Natural killer cell (primary cell): Measurements from ENCODE around the gene RND1. TPM values are rescaled to one million over a fixed set of nuclear protein-coding genes. Genes with fewer than 3 reads are reported as not detected.

Experiments used
- ATAC-seq, 3 donors: fragments of 150-1000 bp in 2 of 3; fragments of 200-7000 bp in 1 of 3; cut with Tn5 transposase; 1 replicate in 1 of 3; 2 replicates in 2 of 3; pipeline ENCODE4 v1.10.0; 2021; ENCODE audit warnings: mild to moderate bottlenecking in 2 of 3, moderate library complexity in 2 of 3
- DNase-seq, 2 donors: peaks; one replicate each; pipeline versions ENCODE4 v3.0.0 to v3.0.0-alpha.2; 2013 to 2021; ENCODE audit warnings: mixed read lengths in 1 of 2
- H3K27ac ChIP-seq: one replicate; pipeline ENCODE4 v1.5.1; 2013; ENCODE audit warnings: mild to moderate bottlenecking, low read length
- H3K27me3 ChIP-seq: one replicate; pipeline ENCODE4 v1.6.1; 2013; ENCODE audit warnings: low read length; ENCODE audit not compliant: control insufficient read depth, insufficient read depth
- H3K36me3 ChIP-seq: one replicate; pipeline ENCODE4 v1.6.1; 2013; ENCODE audit warnings: low read length; ENCODE audit not compliant: control insufficient read depth, insufficient read depth
- H3K4me1 ChIP-seq: one replicate; pipeline ENCODE4 v1.6.1; 2013; ENCODE audit warnings: low read length; ENCODE audit not compliant: control insufficient read depth, insufficient read depth
- H3K4me3 ChIP-seq: one replicate; pipeline ENCODE4 v1.5.1; 2013; ENCODE audit warnings: low read length
- H3K9me3 ChIP-seq: one replicate; pipeline ENCODE4 v1.6.1; 2013; ENCODE audit warnings: low read length; ENCODE audit not compliant: control insufficient read depth, insufficient read depth
- H3K27ac Mint-ChIP-seq, 2 donors: one replicate each; pipeline ENCODE4 v1.8.0; 2022; ENCODE audit warnings: mild to moderate bottlenecking in 2 of 2, mixed read lengths in 2 of 2, moderate library complexity in 1 of 2
- H3K27me3 Mint-ChIP-seq, 2 donors: one replicate each; pipeline ENCODE4 v1.8.0; 2022; ENCODE audit warnings: low read depth in 2 of 2, mixed read lengths in 2 of 2
- H3K36me3 Mint-ChIP-seq: one replicate; pipeline ENCODE4 v1.8.0; 2022; ENCODE audit warnings: mixed read lengths
- H3K4me1 Mint-ChIP-seq, 2 donors: one replicate each; pipeline ENCODE4 v1.8.0; 2022; ENCODE audit warnings: mixed read lengths in 2 of 2
- H3K4me3 Mint-ChIP-seq: one replicate; pipeline ENCODE4 v1.8.0; 2022; ENCODE audit warnings: mild to moderate bottlenecking, moderate library complexity, mixed read lengths
- H3K9me3 Mint-ChIP-seq, 2 donors: one replicate each; pipeline ENCODE4 v1.8.0; 2022; ENCODE audit warnings: mixed read lengths in 2 of 2
- WGBS: methylation state at CpG from one replicate; pipeline ENCODE4 v1.1.7; 2013; ENCODE audit warnings: missing lambda C conversion rate; ENCODE audit not compliant: insufficient coverage; 5-methylcytosine and 5-hydroxymethylcytosine counted together
- intact Hi-C: fragments of 100-400 bp; cut with micrococcal nuclease; formaldehyde crosslinking; loops from one replicate; pipeline ENCODE4 v1.14.2; 2022
- total RNA-seq, 4 donors: library from RNA; stranded (reverse); fragments of 120-200 nt in 1 of 4; gene quantifications; one replicate each; pipeline versions ENCODE4 v1.2.3 to v1.2.4, GENCODE V29; 2013 to 2022
- TF ChIP-seq, protein P1 (sequence below): fragments of 200-600 bp; IDR thresholded peaks from one replicate; pipeline ENCODE4 v1.8.0; 2022; ENCODE audit warnings: antibody characterized with exemption

Gene RND1
- total RNA-seq, 3 donors from 2014 or later (not counting 1 experiment from before 2014, with no cell fraction given): 1.7 to 6.8 (median 5.6) TPM

DNA sequence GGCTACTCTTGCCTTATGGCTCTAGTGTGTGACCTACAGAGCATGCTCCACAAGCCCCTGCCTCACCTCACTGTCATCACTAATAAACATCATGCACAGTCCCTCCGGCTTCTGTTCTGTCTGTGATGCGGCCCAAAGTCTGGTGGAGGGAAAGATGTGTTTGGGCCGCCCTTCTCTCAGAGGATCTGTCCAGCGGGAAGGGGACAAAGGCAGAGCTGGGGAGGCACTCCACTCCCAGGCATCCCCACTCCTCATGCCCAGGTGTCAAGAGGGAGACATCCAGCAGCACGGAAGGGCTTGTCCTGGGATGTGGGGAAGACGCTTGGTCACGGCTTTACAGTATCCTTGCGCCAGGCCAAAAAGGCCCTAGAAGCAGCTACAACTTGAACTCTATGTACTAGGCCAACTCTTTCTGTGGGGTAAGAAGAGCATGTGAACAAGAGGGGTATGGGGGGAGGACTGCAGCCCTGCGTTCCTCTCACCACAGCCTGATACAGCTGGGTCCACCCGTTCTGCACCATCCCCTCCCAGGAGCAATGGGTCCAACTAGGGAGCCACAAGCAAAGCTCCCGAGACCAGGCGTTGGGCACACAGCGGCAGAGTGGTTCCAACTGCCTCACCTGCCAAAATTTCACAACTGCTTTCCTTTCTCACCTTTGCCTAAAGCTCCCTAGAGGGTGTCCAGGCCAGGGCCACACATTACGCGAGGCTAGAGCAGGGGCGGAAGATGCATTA is 36.7 kb downstream of the RND1 start:
- Histone ChIP-seq H3K9me3 (no peaks in the 10 kb centered on the region), H3K36me3 (peaks cover 57% of the 10 kb centered on the region), H3K27me3 (no peaks in the 10 kb centered on the region), H3K4me1 (no peaks in the 10 kb centered on the region), H3K27ac (no peak overlapping the region), H3K4me3 (no peak overlapping the region)
- H3K27me3 Mint-ChIP-seq: no peaks in the 10 kb centered on the region
- 96% methylated on average over 13 of the region's 16 CpGs for WGBS
- H3K4me3 Mint-ChIP-seq: no peak overlapping the region
- H3K9me3 Mint-ChIP-seq: no peaks in the 10 kb centered on the region
- peaks cover 20% of the 10 kb centered on the region for H3K36me3 Mint-ChIP-seq
- intact Hi-C loops: no loop called here
- TF ChIP-seq, protein P1, sequence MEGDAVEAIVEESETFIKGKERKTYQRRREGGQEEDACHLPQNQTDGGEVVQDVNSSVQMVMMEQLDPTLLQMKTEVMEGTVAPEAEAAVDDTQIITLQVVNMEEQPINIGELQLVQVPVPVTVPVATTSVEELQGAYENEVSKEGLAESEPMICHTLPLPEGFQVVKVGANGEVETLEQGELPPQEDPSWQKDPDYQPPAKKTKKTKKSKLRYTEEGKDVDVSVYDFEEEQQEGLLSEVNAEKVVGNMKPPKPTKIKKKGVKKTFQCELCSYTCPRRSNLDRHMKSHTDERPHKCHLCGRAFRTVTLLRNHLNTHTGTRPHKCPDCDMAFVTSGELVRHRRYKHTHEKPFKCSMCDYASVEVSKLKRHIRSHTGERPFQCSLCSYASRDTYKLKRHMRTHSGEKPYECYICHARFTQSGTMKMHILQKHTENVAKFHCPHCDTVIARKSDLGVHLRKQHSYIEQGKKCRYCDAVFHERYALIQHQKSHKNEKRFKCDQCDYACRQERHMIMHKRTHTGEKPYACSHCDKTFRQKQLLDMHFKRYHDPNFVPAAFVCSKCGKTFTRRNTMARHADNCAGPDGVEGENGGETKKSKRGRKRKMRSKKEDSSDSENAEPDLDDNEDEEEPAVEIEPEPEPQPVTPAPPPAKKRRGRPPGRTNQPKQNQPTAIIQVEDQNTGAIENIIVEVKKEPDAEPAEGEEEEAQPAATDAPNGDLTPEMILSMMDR: no peak
- no peak overlapping the region for H3K27ac Mint-ChIP-seq
- ATAC-seq: no peak
- DNase-seq: no peak
- peaks cover 0 to 15% of the 10 kb centered on the region in 2 donors for H3K4me1 Mint-ChIP-seq

DNA sequence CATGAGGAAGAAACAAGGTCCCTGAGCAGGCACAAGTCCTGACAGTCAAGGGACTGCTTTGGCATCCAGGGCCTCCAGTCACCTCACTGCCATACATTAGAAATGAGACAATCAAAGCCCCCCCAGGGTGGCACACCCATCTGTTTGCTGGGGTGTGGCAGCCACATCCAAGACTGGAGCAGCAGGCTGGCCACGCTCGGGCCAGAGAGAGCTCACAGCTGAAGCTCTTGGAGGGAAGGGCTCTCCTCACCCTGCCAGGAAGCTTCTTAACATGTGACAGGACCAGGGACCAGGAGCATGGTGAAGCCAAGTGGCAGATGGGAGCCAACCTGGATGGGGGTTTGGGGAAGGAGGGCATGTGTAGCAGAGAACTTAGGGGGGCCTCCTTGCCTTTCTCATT is 37.4 kb downstream of the RND1 start:
- no peak for ATAC-seq
- no peaks in the 10 kb centered on the region for H3K27me3 Mint-ChIP-seq
- intact Hi-C loops: no loop called here
- H3K27ac Mint-ChIP-seq: no peak overlapping the region
- H3K4me1 Mint-ChIP-seq: peaks cover 0 to 15% of the 10 kb centered on the region in 2 donors
- H3K9me3 Mint-ChIP-seq: no peaks in the 10 kb centered on the region
- H3K36me3 ChIP-seq: peaks cover 50% of the 10 kb centered on the region
- WGBS: 98% methylated on average over 2 of the region's 2 CpGs
- H3K27ac ChIP-seq: no peak overlapping the region
- no peak for DNase-seq
- TF ChIP-seq, protein P1: no peak
- H3K27me3 ChIP-seq: no peaks in the 10 kb centered on the region
- no peak overlapping the region for H3K4me3 Mint-ChIP-seq
- H3K4me3 ChIP-seq: no peak overlapping the region
- H3K36me3 Mint-ChIP-seq: peaks cover 17% of the 10 kb centered on the region
- no peaks in the 10 kb centered on the region for H3K9me3 ChIP-seq
- no peaks in the 10 kb centered on the region for H3K4me1 ChIP-seq

DNA sequence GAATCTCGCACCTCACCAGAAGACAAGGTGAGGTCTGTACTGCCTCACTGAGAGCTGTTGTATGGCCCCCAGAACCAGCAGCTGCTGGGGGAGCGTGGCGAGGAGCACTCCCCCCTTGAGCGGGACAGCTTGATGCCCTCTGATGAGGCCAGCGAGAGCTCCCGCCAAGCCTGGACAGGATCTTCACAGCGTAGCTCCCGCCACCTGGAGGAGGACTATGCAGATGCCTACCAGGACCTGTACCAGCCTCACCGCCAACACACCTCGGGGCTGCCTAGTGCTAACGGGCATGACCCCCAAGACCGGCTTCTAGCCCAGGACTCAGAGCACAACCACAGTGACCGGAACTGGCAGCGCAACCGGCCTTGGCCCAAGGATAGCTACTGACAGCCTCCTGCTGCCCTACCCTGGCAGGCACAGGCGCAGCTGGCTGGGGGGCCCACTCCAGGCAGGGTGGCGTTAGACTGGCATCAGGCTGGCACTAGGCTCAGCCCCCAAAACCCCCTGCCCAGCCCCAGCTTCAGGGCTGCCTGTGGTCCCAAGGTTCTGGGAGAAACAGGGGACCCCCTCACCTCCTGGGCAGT is 38.1 kb downstream of the RND1 start:
- WGBS: 96% methylated on average over 17 of the region's 17 CpGs
- no peak for DNase-seq

More for the DNA sequence above, 38.1 kb downstream of the RND1 start:
- H3K36me3 Mint-ChIP-seq: peaks cover 15% of the 10 kb centered on the region
- ATAC-seq: no peak
- TF ChIP-seq, protein P1: no peak
- no peaks in the 10 kb centered on the region for H3K9me3 ChIP-seq
- H3K4me1 ChIP-seq: no peaks in the 10 kb centered on the region
- intact Hi-C loops: no loop called here
- H3K27me3 ChIP-seq: no peaks in the 10 kb centered on the region
- no peak overlapping the region for H3K27ac ChIP-seq
- H3K4me1 Mint-ChIP-seq: peaks cover 0 to 15% of the 10 kb centered on the region in 2 donors
- no peaks in the 10 kb centered on the region for H3K9me3 Mint-ChIP-seq
- no peak overlapping the region for H3K27ac Mint-ChIP-seq
- H3K36me3 ChIP-seq: peaks cover 44% of the 10 kb centered on the region
- H3K4me3 ChIP-seq: no peak overlapping the region
- H3K4me3 Mint-ChIP-seq: no peak overlapping the region
- H3K27me3 Mint-ChIP-seq: no peaks in the 10 kb centered on the region
